Stomach (tissue), 4 donors: ENCODE measurements around the gene PVRIG.
"Not testable (repeated sequence)": the region's sequence is repeated elsewhere in the genome, so short reads cannot be mapped to it uniquely, and the experiment has no call there.

ENCODE experiments used
- CTCF ChIP-seq, 7 experiments: fragments of 450-650 bp in 4 of 7; fragments of 200-600 bp in 3 of 7; sonication (generic) in 3 of 7; IDR thresholded peaks; one replicate each; pipeline ENCODE4 v1.5.1; 2016 to 2019; ENCODE audit warnings: antibody characterized with exemption in 7 of 7, control low read depth in 2 of 7, mild to moderate bottlenecking in 1 of 7
- POLR2A ChIP-seq, 4 donors: fragments of 450-650 bp; IDR thresholded peaks; one replicate each; pipeline ENCODE4 v1.6.1; 2016; ENCODE audit warnings: antibody characterized with exemption in 4 of 4, control low read depth in 2 of 4, mild to moderate bottlenecking in 1 of 4, moderate library complexity in 1 of 4
- POLR2AphosphoS5 ChIP-seq, 3 donors: sonication (generic); formaldehyde crosslinking; IDR thresholded peaks; one replicate each; pipeline ENCODE4 v1.6.1; 2016; ENCODE audit warnings: antibody characterized with exemption in 3 of 3

- TF ChIP-seq CTCF, POLR2A, POLR2AphosphoS5 (IDR thresholded peaks at IDR 0.05): not testable (repeated sequence)
Measured at GRCh38 chr7:100246121-100246864, 26.5 kb downstream of the PVRIG start.
